OCI-LY1 (cell line): Measurements from ENCODE around the gene LRRC66.

Source experiments
- CTCF ChIP-seq: fragments of 200-600 bp; sonication (generic), shearing (Covaris generic); IDR thresholded peaks from 2 replicates; pipeline ENCODE4 v1.5.1; 2017; ENCODE audit warnings: mild to moderate bottlenecking, antibody characterized with exemption, low read length, moderate library complexity, mixed read lengths
- EZH2 ChIP-seq: fragments of 200-600 bp; sonication (generic), shearing (Covaris generic); IDR thresholded peaks from 2 replicates; pipeline ENCODE4 v1.8.0; 2017; ENCODE audit warnings: borderline replicate concordance, mixed run types, mild to moderate bottlenecking, antibody characterized with exemption, low read length, moderate library complexity, mixed read lengths

- no peak for TF ChIP-seq CTCF
- no peak for TF ChIP-seq EZH2
These were observed 2.3 kb downstream of the LRRC66 start for GRCh38 chr4:52017814-52018213.
